ENCODE results near the gene FLAD1. TPM values are rescaled to one million over a fixed set of nuclear protein-coding genes. Genes with fewer than 3 reads are reported as not detected.

The FLAD1 gene
- total and polyA plus RNA-seq, 12 donors: 21.6 to 65.5 (median 30.8) TPM

GRCh38 chr1:155015527-155016230, 32.5 kb downstream of the FLAD1 start:
- intact Hi-C loops (cut with DNase I): no loop called here
- no peaks in the 10 kb centered on the region for H3K9me3 ChIP-seq (replicated peaks in 1 of 3)
- peaks cover 0 to 24% of the 10 kb centered on the region in 2 donors for H3K36me3 ChIP-seq (replicated peaks in 1 of 2)
- H3K4me3 ChIP-seq: no peak overlapping the region
- no peak for TF ChIP-seq POLR2A (IDR thresholded peaks at IDR 0.05)
- no peak for TF ChIP-seq CTCF (IDR thresholded peaks at IDR 0.05)
- H3K4me1 ChIP-seq (replicated peaks in 1 of 2): peaks cover 44 to 58% of the 10 kb centered on the region in 2 donors
- no peaks in the 10 kb centered on the region for H3K27me3 ChIP-seq
- H3K27ac ChIP-seq: peak overlapping the region in 1 of 5 donors; percentile 18
- WGBS, 4 donors: 80 to 91% (median 86%) methylated on average over 11 to 16 of the region's 16 CpGs
- DNase-seq: peak in 3 of 7 donors; percentile 27 to 59 (median 34)

- H3K27me3 ChIP-seq: no peaks in the 10 kb centered on the region
- TF ChIP-seq POLR2A (IDR thresholded peaks at IDR 0.05) (no peak), CTCF (IDR thresholded peaks at IDR 0.05) (no peak)
- H3K4me1 ChIP-seq (replicated peaks in 1 of 2): peaks cover 38 to 52% of the 10 kb centered on the region in 2 donors
- H3K9me3 ChIP-seq (replicated peaks in 1 of 3): no peaks in the 10 kb centered on the region
- no peak overlapping the region for H3K4me3 ChIP-seq
- peak overlapping the region in 3 of 5 donors; percentile 53 to 76 (median 70) for H3K27ac ChIP-seq
- H3K36me3 ChIP-seq (replicated peaks in 1 of 2): peaks cover 0 to 24% of the 10 kb centered on the region in 2 donors
- 73 to 82% (median 80%) methylated on average over 9 to 26 of the region's 26 CpGs for WGBS, 4 donors
- intact Hi-C loops (cut with DNase I): no loop called here
- peak in 4 of 7 donors; percentile 24 to 63 (median 44) for DNase-seq
These were observed 33.2 kb downstream of the FLAD1 start for GRCh38 chr1:155016231-155016831.

GRCh38 chr1:155017041-155017945, 34.1 kb downstream of the FLAD1 start:
- peak; percentile 96 to 99 (median 99) for TF ChIP-seq CTCF (IDR thresholded peaks at IDR 0.05)
- TF ChIP-seq POLR2A (IDR thresholded peaks at IDR 0.05): peak in 1 of 2 donors; percentile 55
- Histone ChIP-seq H3K27me3 (no peaks in the 10 kb centered on the region), H3K9me3 (replicated peaks in 1 of 3) (no peaks in the 10 kb centered on the region), H3K4me3 (peak overlapping the region in 1 of 4 donors; percentile 25), H3K4me1 (replicated peaks in 1 of 2) (peaks cover 28 to 42% of the 10 kb centered on the region in 2 donors), H3K27ac (peak overlapping the region in 4 of 5 donors; percentile 41 to 76 (median 62)), H3K36me3 (replicated peaks in 1 of 2) (peaks cover 0 to 24% of the 10 kb centered on the region in 2 donors)
- intact Hi-C loops (cut with DNase I): no loop called here
- DNase-seq: peak; percentile 90 to 96 (median 93)
- WGBS, 4 donors: 2 to 6% (median 4%) methylated on average over 18 to 49 of the region's 49 CpGs

GRCh38 chr1:155017946-155018316, 34.8 kb downstream of the FLAD1 start:
- TF ChIP-seq POLR2A (IDR thresholded peaks at IDR 0.05) (no peak), CTCF (IDR thresholded peaks at IDR 0.05) (no peak)
- intact Hi-C loops (cut with DNase I): no loop called here
- Histone ChIP-seq H3K36me3 (replicated peaks in 1 of 2) (peaks cover 0 to 24% of the 10 kb centered on the region in 2 donors), H3K9me3 (replicated peaks in 1 of 3) (no peaks in the 10 kb centered on the region), H3K27ac (peak overlapping the region in 3 of 5 donors; percentile 53 to 76 (median 70)), H3K4me3 (peak overlapping the region in 1 of 4 donors; percentile 25), H3K27me3 (no peaks in the 10 kb centered on the region), H3K4me1 (replicated peaks in 1 of 2) (peaks cover 22 to 36% of the 10 kb centered on the region in 2 donors)
- DNase-seq: peak in 5 of 7 donors; percentile 27 to 68 (median 44)
- WGBS, 4 donors: 15 to 50% (median 42%) methylated on average over 3 to 6 of the region's 6 CpGs

Data from adrenal gland (tissue), 12 donors.